HEK293T (cell line): Measurements from ENCODE around the gene SMIM1.

Experiments used
- ARNT ChIP-seq: fragments of 450-650 bp; IDR thresholded peaks from 2 replicates; pipeline ENCODE4 v1.6.1; 2017; ENCODE audit warnings: mild to moderate bottlenecking
- BHLHE40 ChIP-seq: fragments of 450-650 bp; IDR thresholded peaks from 2 replicates; pipeline ENCODE4 v1.6.1; 2016; ENCODE audit warnings: mild to moderate bottlenecking, moderate library complexity, borderline replicate concordance
- ELF4 ChIP-seq: fragments of 450-650 bp; IDR thresholded peaks from 2 replicates; pipeline ENCODE4 v1.6.1; 2017; ENCODE audit warnings: antibody characterized with exemption
- FOXA1 ChIP-seq: fragments of 450-650 bp; IDR thresholded peaks from 2 replicates; pipeline ENCODE4 v1.6.1; 2016; ENCODE audit warnings: mild to moderate bottlenecking
- FOXK2 ChIP-seq: fragments of 450-650 bp; IDR thresholded peaks from 2 replicates; pipeline ENCODE4 v1.6.1; 2016; ENCODE audit warnings: mild to moderate bottlenecking
- FOXM1 ChIP-seq: fragments of 450-650 bp; IDR thresholded peaks from 2 replicates; pipeline ENCODE4 v1.6.1; 2017; ENCODE audit warnings: mild to moderate bottlenecking, borderline replicate concordance
- HDGF ChIP-seq: fragments of 450-650 bp; IDR thresholded peaks from 2 replicates; pipeline ENCODE4 v1.6.1; 2017; ENCODE audit warnings: antibody characterized with exemption, borderline replicate concordance
- LEF1 ChIP-seq: fragments of 450-650 bp; IDR thresholded peaks from 2 replicates; pipeline ENCODE4 v1.6.1; 2017; ENCODE audit warnings: mild to moderate bottlenecking, borderline replicate concordance
- NFRKB ChIP-seq: fragments of 450-650 bp; IDR thresholded peaks from 2 replicates; pipeline ENCODE4 v1.6.1; 2016; ENCODE audit warnings: mild to moderate bottlenecking, moderate library complexity
- SP1 ChIP-seq: fragments of 450-650 bp; IDR thresholded peaks from 2 replicates; pipeline ENCODE4 v1.6.1; 2017
- SUZ12 ChIP-seq: fragments of 450-650 bp; IDR thresholded peaks from 2 replicates; pipeline ENCODE4 v1.6.1; 2016; ENCODE audit warnings: mild to moderate bottlenecking
- TARDBP ChIP-seq: fragments of 450-650 bp; IDR thresholded peaks from 2 replicates; pipeline ENCODE4 v1.6.1; 2016
- ZNF384 ChIP-seq: fragments of 450-650 bp; IDR thresholded peaks from 2 replicates; pipeline ENCODE4 v1.6.1; 2016

GRCh38 chr1:3730543-3731247, 41.9 kb upstream of the SMIM1 start:
- TF ChIP-seq SP1 (no peak), TARDBP (no peak), BHLHE40 (no peak), HDGF (no peak), ELF4 (no peak), ZNF384 (no peak), SUZ12 (no peak), FOXM1 (no peak), FOXK2 (no peak), NFRKB (no peak), LEF1 (no peak), ARNT (no peak), FOXA1 (no peak)
